HepG2 (cell line): ENCODE measurements around the gene ARL5A. TPM values are rescaled to one million over a fixed set of nuclear protein-coding genes. Genes with fewer than 3 reads are reported as not detected.

Experiments
- ATAC-seq: fragments of 200-7000 bp; cut with Tn5 transposase; 3 replicates; pipeline ENCODE4 v1.9.1; 2020; ENCODE audit warnings: mild to moderate bottlenecking, moderate library complexity
- BruUV-seq: library from RNA; stranded (reverse); fragments of 400-500 nt; replicated peaks from 2 replicates; lab custom pipeline; 2021; lab: Mats Ljungman, UMichigan
- CTCF ChIA-PET: fragments of 300-600 bp; formaldehyde crosslinking; extraction: SDS; loops from one replicate; lab custom pipeline; 2021; ENCODE audit warnings: low total read pairs, inconsistent platforms, low intra/inter-chr PET ratio; lab: Yijun Ruan, JAX
- POLR2A ChIA-PET: fragments of 350-600 bp; sonication (Branson Sonifier 250); formaldehyde crosslinking; loops from one replicate; lab custom pipeline; 2020; ENCODE audit warnings: antibody characterized with exemption, inconsistent platforms; lab: Yijun Ruan, JAX
- DNase-seq: peaks from one replicate; pipeline ENCODE4 v3.0.0-alpha.2; 2015; ENCODE audit warnings: low spot score
- FAIRE-seq: peaks from 3 replicates; lab custom pipeline; 2011; peaks lifted over from hg19 to GRCh38; lab: Jason Lieb, UNC
- H2AFZ ChIP-seq: one replicate; pipeline ENCODE4 v1.6.1; 2011; ENCODE audit warnings: low read length, inconsistent platforms
- H3K27ac ChIP-seq: fragments of 300-600 bp; 3 replicates; pipeline ENCODE4 v1.8.0; 2011; ENCODE audit warnings: mixed run types, mild to moderate bottlenecking, mixed read lengths, low read length, inconsistent platforms; ENCODE audit not compliant: insufficient read depth; ENCODE audit errors: extremely low read length
- H3K27me3 ChIP-seq, 2 experiments: fragments of 200-600 bp in 1 of 2; 2 replicates in 1 of 2; 3 replicates in 1 of 2; pipeline versions ENCODE4 v1.6.0 to v1.8.0; 2011; ENCODE audit warnings: low read length in 2 of 2, mild to moderate bottlenecking in 2 of 2, moderate library complexity in 2 of 2, inconsistent platforms in 1 of 2; ENCODE audit not compliant: insufficient read depth in 2 of 2, control insufficient read depth in 1 of 2
- H3K36me3 ChIP-seq, 2 experiments: fragments of 200-600 bp in 1 of 2; replicated peaks in 1 of 2; 2 replicates in 1 of 2; 3 replicates in 1 of 2; pipeline versions ENCODE4 v1.5.1 to v1.8.0; 2011; ENCODE audit warnings: low read length in 2 of 2, inconsistent platforms in 1 of 2; ENCODE audit not compliant: insufficient read depth in 2 of 2, control insufficient read depth in 1 of 2
- H3K4me1 ChIP-seq: 2 replicates; pipeline ENCODE4 v1.5.1; 2012; ENCODE audit warnings: low read length, inconsistent platforms; ENCODE audit not compliant: insufficient read depth
- H3K4me2 ChIP-seq: 2 replicates; pipeline ENCODE4 v1.6.0; 2011; ENCODE audit warnings: low read depth, low read length, inconsistent platforms
- H3K4me3 ChIP-seq, 3 experiments: fragments of 200-600 bp in 1 of 3; sonication (generic), shearing (Covaris generic) in 1 of 3; replicated peaks in 1 of 3; 2 replicates each; pipeline ENCODE4 v1.5.1; 2011 to 2016; ENCODE audit warnings: low read length in 3 of 3, inconsistent platforms in 2 of 3, low read depth in 2 of 3, mild to moderate bottlenecking in 2 of 3, control low read depth in 1 of 3, mixed read lengths in 1 of 3; ENCODE audit not compliant: insufficient read depth in 1 of 3
- H3K79me2 ChIP-seq: one replicate; pipeline ENCODE4 v1.6.1; 2011; ENCODE audit warnings: low read length, inconsistent platforms; ENCODE audit not compliant: insufficient read depth
- H3K9ac ChIP-seq: 2 replicates; pipeline ENCODE4 v1.6.0; 2011; ENCODE audit warnings: mild to moderate bottlenecking, low read depth, low read length, inconsistent platforms; ENCODE audit not compliant: insufficient read depth
- H3K9me3 ChIP-seq: 2 replicates; pipeline ENCODE4 v1.5.1; 2012; ENCODE audit warnings: mild to moderate bottlenecking, low read length
- H4K20me1 ChIP-seq: 2 replicates; pipeline ENCODE4 v1.6.0; 2011; ENCODE audit warnings: inconsistent platforms, mild to moderate bottlenecking, low read length, moderate library complexity; ENCODE audit not compliant: insufficient read depth
- KDM6A ChIP-seq: IDR thresholded peaks from 2 replicates; pipeline ENCODE4 v1.6.1; 2016; ENCODE audit warnings: low read depth
- NR2F6 ChIP-seq, 2 experiments: IDR thresholded peaks; 2 replicates each; pipeline ENCODE4 v1.6.1; 2016; ENCODE audit warnings: antibody characterized with exemption in 1 of 2, mild to moderate bottlenecking in 1 of 2
- SMAD3 ChIP-seq: sonication (generic); formaldehyde crosslinking; IDR thresholded peaks from 2 replicates; pipeline ENCODE4 v1.4.0; 2020; ENCODE audit warnings: missing genetic modification reagents
- SMARCE1 ChIP-seq: fragments of 450-650 bp; IDR thresholded peaks from 2 replicates; pipeline ENCODE4 v1.6.1; 2017; ENCODE audit warnings: borderline replicate concordance
- SP140L ChIP-seq: sonication (generic); formaldehyde crosslinking; IDR thresholded peaks from 2 replicates; pipeline ENCODE4 v1.4.0; 2020; ENCODE audit warnings: missing genetic modification reagents, borderline replicate concordance
- TARDBP ChIP-seq: sonication (generic); formaldehyde crosslinking; IDR thresholded peaks from 2 replicates; pipeline ENCODE4 v1.8.0; 2022; ENCODE audit warnings: mild to moderate bottlenecking, missing genetic modification reagents
- ZBTB3 ChIP-seq: sonication (generic); formaldehyde crosslinking; IDR thresholded peaks from 2 replicates; pipeline ENCODE4 v1.4.0; 2020; ENCODE audit warnings: low read depth, mild to moderate bottlenecking, moderate library complexity, missing genetic modification reagents, borderline replicate concordance
- ZNF17 ChIP-seq: sonication (generic); formaldehyde crosslinking; IDR thresholded peaks from 2 replicates; pipeline ENCODE4 v1.5.0; 2020; ENCODE audit warnings: mild to moderate bottlenecking, missing genetic modification reagents
- ZNF282 ChIP-seq: fragments of 450-650 bp; IDR thresholded peaks from 2 replicates; pipeline ENCODE4 v1.6.1; 2018; ENCODE audit not compliant: partially characterized antibody
- ZNF350 ChIP-seq: sonication (generic); formaldehyde crosslinking; IDR thresholded peaks from 2 replicates; pipeline ENCODE4 v1.4.0; 2020; ENCODE audit warnings: mild to moderate bottlenecking, low read depth, missing genetic modification reagents, borderline replicate concordance
- WGBS: methylation state at CpG from one replicate; pipeline ENCODE4 v1.1.6; 2017; ENCODE audit warnings: low lambda C conversion rate; 5-methylcytosine and 5-hydroxymethylcytosine counted together
- in situ Hi-C: cut with HindIII; loops from 2 replicates; pipeline ENCODE4 v1.10.0; 2017; ENCODE audit warnings: low pct_unique_long_range_greater_than_20kb; ENCODE audit not compliant: extremely low pct_ligation_motif_present
- intact Hi-C: fragments of 100-400 bp; cut with micrococcal nuclease; formaldehyde crosslinking; loops from one replicate; pipeline ENCODE4 v1.10.0; 2022; ENCODE audit not compliant: unreplicated experiment
- polyA plus RNA-seq, 8 experiments: library from polyadenylated mRNA; depleted of rRNA in 3 of 8; stranded (reverse) in 7 of 8; unstranded in 1 of 8; fragments of >200 nt; fragmentation: Illumina TruSeq in 4 of 8; extraction: Trizol in 4 of 8; gene quantifications; 2 replicates each; pipeline versions ENCODE4 v1.2.1 to v1.2.3, GENCODE V29; 2011 to 2016; ENCODE audit warnings: low read depth in 4 of 8, missing spikeins in 1 of 8, mixed read lengths in 1 of 8; ENCODE audit not compliant: insufficient read depth in 1 of 8
- total RNA-seq, 5 experiments: library from RNA; depleted of rRNA; stranded (reverse); fragments of >200 nt; fragmentation: Illumina TruSeq; extraction: Trizol; gene quantifications; 2 replicates each; pipeline ENCODE4 v1.2.3, GENCODE V29; 2016; ENCODE audit warnings: low read depth in 1 of 5
- TF ChIP-seq, protein P1 (sequence below): IDR thresholded peaks from 2 replicates; pipeline ENCODE4 v1.6.1; 2016; ENCODE audit warnings: missing genetic modification reagents, missing compliant biosample characterization
- TF ChIP-seq, protein P2 (sequence below): sonication (generic); formaldehyde crosslinking; IDR thresholded peaks from 2 replicates; pipeline ENCODE4 v1.4.0; 2020; ENCODE audit warnings: missing genetic modification reagents

The ARL5A gene
- total and polyA plus RNA-seq, 2 of the 13 experiments (the other 11 are each of a cell fraction or from before 2014, with no cell fraction given) = 47.5 to 149 TPM

DNA sequence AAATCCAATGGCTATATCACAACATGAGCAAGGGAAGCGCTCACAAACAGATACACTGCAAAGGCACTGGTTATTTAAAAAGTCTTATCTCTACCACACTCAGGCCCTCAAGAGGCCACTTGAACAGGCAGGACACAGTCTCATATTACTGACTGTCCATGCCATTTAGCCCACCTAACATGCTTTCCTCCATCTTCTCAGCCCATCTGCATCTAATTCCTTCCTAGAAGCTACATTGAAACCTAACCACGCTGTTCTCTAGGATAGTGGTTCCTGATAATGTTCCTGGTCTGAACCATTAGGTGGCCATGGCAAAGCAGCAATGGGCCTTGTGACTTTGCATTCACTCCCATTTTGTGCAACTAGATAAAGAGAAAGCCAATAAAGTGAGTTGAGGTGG lies 71.4 kb downstream of the ARL5A start:
- Histone ChIP-seq H4K20me1 (no peaks in the 10 kb centered on the region), H3K9me3 (no peaks in the 10 kb centered on the region), H3K27me3 (no peaks in the 10 kb centered on the region), H3K36me3 (no peaks in the 10 kb centered on the region), H3K79me2 (no peaks in the 10 kb centered on the region), H3K4me1 (peaks cover 87% of the 10 kb centered on the region), H3K4me3 (no peak overlapping the region), H2AFZ (no peak overlapping the region), H3K4me2 (no peak overlapping the region), H3K9ac (no peak overlapping the region), H3K27ac (no peak overlapping the region)
- ChIA-PET CTCF (no interaction called here), POLR2A (no interaction called here)
- ATAC-seq (no peak), DNase-seq (no peak), FAIRE-seq (no peak)
- BruUV-seq = no TSS peak
- TF ChIP-seq SP140L (no peak), TARDBP (CRISPR knock-in tag) (no peak), ZNF17 (CRISPR knock-in tag) (no peak), KDM6A (CRISPR knock-in tag) (no peak), ZNF350 (CRISPR knock-in tag) (no peak), ZBTB3 (CRISPR knock-in tag) (no peak), SMARCE1 (no peak), NR2F6 (IDR thresholded peaks at IDR 0.05) (no peak), NR2F6 (CRISPR knock-in tag; IDR thresholded peaks at IDR 0.05) (no peak), SMAD3 (CRISPR knock-in tag) (no peak), ZNF282 (no peak)
- TF ChIP-seq, protein P1, sequence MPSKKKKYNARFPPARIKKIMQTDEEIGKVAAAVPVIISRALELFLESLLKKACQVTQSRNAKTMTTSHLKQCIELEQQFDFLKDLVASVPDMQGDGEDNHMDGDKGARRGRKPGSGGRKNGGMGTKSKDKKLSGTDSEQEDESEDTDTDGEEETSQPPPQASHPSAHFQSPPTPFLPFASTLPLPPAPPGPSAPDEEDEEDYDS (CRISPR knock-in tag) = no peak
- TF ChIP-seq, protein P2, sequence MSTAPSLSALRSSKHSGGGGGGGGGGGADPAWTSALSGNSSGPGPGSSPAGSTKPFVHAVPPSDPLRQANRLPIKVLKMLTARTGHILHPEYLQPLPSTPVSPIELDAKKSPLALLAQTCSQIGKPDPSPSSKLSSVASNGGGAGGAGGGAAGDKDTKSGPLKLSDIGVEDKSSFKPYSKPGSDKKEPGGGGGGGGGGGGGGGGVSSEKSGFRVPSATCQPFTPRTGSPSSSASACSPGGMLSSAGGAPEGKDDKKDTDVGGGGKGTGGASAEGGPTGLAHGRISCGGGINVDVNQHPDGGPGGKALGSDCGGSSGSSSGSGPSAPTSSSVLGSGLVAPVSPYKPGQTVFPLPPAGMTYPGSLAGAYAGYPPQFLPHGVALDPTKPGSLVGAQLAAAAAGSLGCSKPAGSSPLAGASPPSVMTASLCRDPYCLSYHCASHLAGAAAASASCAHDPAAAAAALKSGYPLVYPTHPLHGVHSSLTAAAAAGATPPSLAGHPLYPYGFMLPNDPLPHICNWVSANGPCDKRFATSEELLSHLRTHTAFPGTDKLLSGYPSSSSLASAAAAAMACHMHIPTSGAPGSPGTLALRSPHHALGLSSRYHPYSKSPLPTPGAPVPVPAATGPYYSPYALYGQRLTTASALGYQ (CRISPR knock-in tag) = no peak
- in situ Hi-C loops = no loop called here
- intact Hi-C loops = loop anchor here (10.0 kb wide), 2 partner anchors 122 to 268 kb away; no protein-coding TSS in a partner anchor
- 94% methylated on average over 2 of the region's 2 CpGs for whole genome bisulfite sequencing
